Adrenal gland (tissue), 12 donors: ENCODE results near the gene VNN1. TPM values are rescaled to one million over a fixed set of nuclear protein-coding genes. Genes with fewer than 3 reads are reported as not detected.

Source experiments
- DNase-seq, 7 donors: peaks; one replicate each; pipeline ENCODE4 v3.0.0-alpha.2; 2019 to 2020
- H3K27ac ChIP-seq, 5 donors: fragments of 200-600 bp; sonication (generic) in 4 of 5; 1 replicate in 3 of 5; 2 replicates in 2 of 5; pipeline versions ENCODE4 v1.5.1 to v1.8.0; 2016 to 2020; ENCODE audit warnings: mild to moderate bottlenecking in 1 of 5
- H3K27me3 ChIP-seq: fragments of 200-600 bp; 2 replicates; pipeline ENCODE4 v1.8.0; 2021
- H3K36me3 ChIP-seq, 2 donors: fragments of 200-600 bp; replicated peaks in 1 of 2; 1 replicate in 1 of 2; 2 replicates in 1 of 2; pipeline versions ENCODE4 v1.5.1 to v1.8.0; 2018 to 2022
- H3K4me1 ChIP-seq, 2 donors: fragments of 200-600 bp; replicated peaks in 1 of 2; 1 replicate in 1 of 2; 2 replicates in 1 of 2; pipeline versions ENCODE4 v1.5.1 to v1.8.0; 2018 to 2021
- H3K4me3 ChIP-seq, 4 donors: fragments of 200-600 bp; sonication (generic) in 3 of 4; one replicate each; pipeline ENCODE4 v1.5.1; 2016 to 2018
- H3K9me3 ChIP-seq, 3 donors: fragments of 200-600 bp; sonication (generic) in 1 of 3; replicated peaks in 1 of 3; 1 replicate in 2 of 3; 2 replicates in 1 of 3; pipeline versions ENCODE4 v1.5.1 to v1.8.0; 2016 to 2021
- POLR2A ChIP-seq, 2 donors: fragments of 450-650 bp; IDR thresholded peaks; one replicate each; pipeline ENCODE4 v1.6.1; 2017; ENCODE audit warnings: antibody characterized with exemption in 2 of 2, mild to moderate bottlenecking in 2 of 2, moderate library complexity in 1 of 2
- WGBS, 4 donors: extraction: QIAGEN DNeasy Blood & Tissue Kit in 2 of 4; methylation state at CpG; one replicate each; pipeline versions ENCODE4 v1.1.5 to v1.1.7; 2013 to 2017; 5-methylcytosine and 5-hydroxymethylcytosine counted together
- intact Hi-C, 2 donors: fragments of 100-400 bp; cut with DNase I; formaldehyde crosslinking; loops; one replicate each; pipeline versions ENCODE4 v1.14.1 to v1.15.0; 2022 to 2023
- polyA plus RNA-seq, 3 donors: library from polyadenylated mRNA; stranded (reverse); fragments of 200-250 nt in 2 of 3; fragments of 350-450 nt in 1 of 3; fragmentation: Illumina TruSeq in 1 of 3; extraction: RNeasy Lipid Tissue Mini Kit (QIAGEN cat#74804) in 1 of 3; gene quantifications; one replicate each; pipeline ENCODE4 v1.2.3, GENCODE V29; 2013 to 2014
- total RNA-seq, 9 donors: library from RNA; depleted of rRNA in 4 of 9; stranded (reverse); fragments of >200 nt in 4 of 9; fragments of 120-200 nt in 1 of 9; fragmentation: NEBNext Ultra II Directional in 1 of 9; extraction: Animal tissue kit (Norgen Biotek cat#: 25700) in 1 of 9; gene quantifications; one replicate each; pipeline versions ENCODE4 v1.1.0 to v1.2.4, GENCODE V29; 2013 to 2023
- TF ChIP-seq, protein P1 (sequence below), 6 experiments: fragments of 450-650 bp in 4 of 6; fragments of 200-600 bp in 2 of 6; sonication (generic) in 1 of 6; IDR thresholded peaks; 1 replicate in 5 of 6; 2 replicates in 1 of 6; pipeline versions ENCODE4 v1.5.1 to v1.8.0; 2016 to 2021; ENCODE audit warnings: antibody characterized with exemption in 6 of 6, mild to moderate bottlenecking in 2 of 6, moderate library complexity in 1 of 6
- donor health status: healthy with polysubstance abuse.
- donor health status: Bipolar disorder and iron deficiency.
- donor health status: DM: yes; HTN: yes; CAD: no.
- donor health status: DM: no; HTN: no; CAD: no.
- donor health status: DM: no; HTN: no; CAD: no.
- donor health status: DM: yes; HTN: yes; CAD: no.

VNN1 gene
- total and polyA plus RNA-seq, 12 donors, result 0.18 to 3.9 (median 1.4) TPM

DNA sequence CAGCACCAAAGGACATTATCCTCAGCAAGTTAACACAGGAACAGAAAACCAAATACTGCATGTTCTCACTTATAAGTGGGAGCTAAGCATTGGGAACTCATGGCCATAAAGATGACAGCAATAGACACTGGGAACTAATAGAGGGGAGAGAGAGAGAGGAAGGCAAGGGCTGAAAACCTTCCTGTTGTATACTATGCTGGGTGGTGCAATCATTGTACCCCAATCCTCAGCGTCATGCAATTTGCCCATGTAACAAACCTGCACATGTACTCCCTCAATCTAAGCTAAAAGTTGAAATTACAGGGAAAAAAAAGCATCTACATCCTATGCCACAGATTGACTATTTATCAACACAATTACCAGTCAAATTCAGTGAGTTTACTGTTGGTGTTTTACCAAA, 20.0 kb upstream of the VNN1 start:
- no peak for TF ChIP-seq POLR2A (IDR thresholded peaks at IDR 0.05)
- TF ChIP-seq, protein P1, sequence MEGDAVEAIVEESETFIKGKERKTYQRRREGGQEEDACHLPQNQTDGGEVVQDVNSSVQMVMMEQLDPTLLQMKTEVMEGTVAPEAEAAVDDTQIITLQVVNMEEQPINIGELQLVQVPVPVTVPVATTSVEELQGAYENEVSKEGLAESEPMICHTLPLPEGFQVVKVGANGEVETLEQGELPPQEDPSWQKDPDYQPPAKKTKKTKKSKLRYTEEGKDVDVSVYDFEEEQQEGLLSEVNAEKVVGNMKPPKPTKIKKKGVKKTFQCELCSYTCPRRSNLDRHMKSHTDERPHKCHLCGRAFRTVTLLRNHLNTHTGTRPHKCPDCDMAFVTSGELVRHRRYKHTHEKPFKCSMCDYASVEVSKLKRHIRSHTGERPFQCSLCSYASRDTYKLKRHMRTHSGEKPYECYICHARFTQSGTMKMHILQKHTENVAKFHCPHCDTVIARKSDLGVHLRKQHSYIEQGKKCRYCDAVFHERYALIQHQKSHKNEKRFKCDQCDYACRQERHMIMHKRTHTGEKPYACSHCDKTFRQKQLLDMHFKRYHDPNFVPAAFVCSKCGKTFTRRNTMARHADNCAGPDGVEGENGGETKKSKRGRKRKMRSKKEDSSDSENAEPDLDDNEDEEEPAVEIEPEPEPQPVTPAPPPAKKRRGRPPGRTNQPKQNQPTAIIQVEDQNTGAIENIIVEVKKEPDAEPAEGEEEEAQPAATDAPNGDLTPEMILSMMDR (IDR thresholded peaks at IDR 0.05), result no peak
- H3K27me3 ChIP-seq, result no peaks in the 10 kb centered on the region
- no peak overlapping the region for H3K27ac ChIP-seq
- WGBS, 4 donors, result 78 to 94% (median 83%) methylated on average over 1 of the region's 1 CpG
- H3K4me3 ChIP-seq, result no peak overlapping the region
- no peaks in the 10 kb centered on the region for H3K36me3 ChIP-seq
- intact Hi-C loops, result no loop called here
- H3K9me3 ChIP-seq, result no peaks in the 10 kb centered on the region
- no peaks in the 10 kb centered on the region for H3K4me1 ChIP-seq
- no peak for DNase-seq

DNA sequence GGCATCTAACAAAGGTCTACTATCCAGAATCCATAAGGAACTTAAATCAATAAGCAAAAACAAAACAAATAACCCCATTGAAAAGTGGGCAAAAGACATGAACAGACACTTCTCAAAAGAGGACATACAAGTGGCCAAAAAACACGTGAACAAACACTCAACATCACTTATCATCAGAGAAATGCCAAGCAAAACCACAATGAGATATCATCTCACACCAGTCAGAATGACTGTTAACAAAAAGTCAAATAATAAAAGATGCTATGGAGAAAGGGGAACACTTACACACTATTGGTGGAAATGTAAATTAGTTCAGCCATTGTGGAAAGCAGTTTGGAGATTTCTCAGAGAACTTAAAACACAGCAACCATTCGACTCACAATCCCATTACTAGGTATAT, 19.4 kb upstream of the VNN1 start:
- H3K4me3 ChIP-seq, result no peak overlapping the region
- H3K36me3 ChIP-seq, result no peaks in the 10 kb centered on the region

DNA sequence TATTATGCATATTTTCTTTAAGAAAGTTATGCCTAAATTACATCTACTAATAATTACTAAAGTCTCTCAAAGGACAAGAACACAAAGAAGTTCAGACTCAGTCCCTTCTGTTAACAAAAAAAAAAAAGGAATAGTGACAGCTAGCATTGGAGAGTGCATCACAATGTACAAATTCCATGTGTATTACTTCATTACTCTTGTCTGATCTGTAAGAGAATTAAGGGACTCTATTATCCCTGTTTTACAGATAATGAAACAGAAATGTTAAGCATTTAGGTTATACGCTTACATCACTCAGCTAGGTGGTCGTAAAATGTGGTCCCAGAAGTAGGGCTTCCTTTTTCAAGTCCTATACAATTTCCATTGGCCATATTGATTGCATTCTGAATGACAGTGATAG, 17.2 kb upstream of the VNN1 start:
- Histone ChIP-seq H3K4me1 (no peaks in the 10 kb centered on the region), H3K4me3 (no peak overlapping the region), H3K9me3 (no peaks in the 10 kb centered on the region), H3K27me3 (no peaks in the 10 kb centered on the region), H3K27ac (no peak overlapping the region), H3K36me3 (no peaks in the 10 kb centered on the region)
- WGBS, 4 donors, result 86 to 94% (median 89%) methylated on average over 2 of the region's 2 CpGs
- intact Hi-C loops, result no loop called here
- DNase-seq, result no peak
- TF ChIP-seq POLR2A (IDR thresholded peaks at IDR 0.05), result no peak
- TF ChIP-seq, protein P1 (IDR thresholded peaks at IDR 0.05), result no peak

More for the DNA sequence above, 19.4 kb upstream of the VNN1 start:
- DNase-seq, result no peak
- intact Hi-C loops, result no loop called here
- Histone ChIP-seq H3K27me3 (no peaks in the 10 kb centered on the region), H3K27ac (no peak overlapping the region), H3K9me3 (no peaks in the 10 kb centered on the region), H3K4me1 (no peaks in the 10 kb centered on the region)
- 73 to 80% (median 75%) methylated on average over 2 of the region's 2 CpGs for WGBS, 4 donors
- no peak for TF ChIP-seq POLR2A (IDR thresholded peaks at IDR 0.05)
- TF ChIP-seq, protein P1 (IDR thresholded peaks at IDR 0.05), result no peak

DNA sequence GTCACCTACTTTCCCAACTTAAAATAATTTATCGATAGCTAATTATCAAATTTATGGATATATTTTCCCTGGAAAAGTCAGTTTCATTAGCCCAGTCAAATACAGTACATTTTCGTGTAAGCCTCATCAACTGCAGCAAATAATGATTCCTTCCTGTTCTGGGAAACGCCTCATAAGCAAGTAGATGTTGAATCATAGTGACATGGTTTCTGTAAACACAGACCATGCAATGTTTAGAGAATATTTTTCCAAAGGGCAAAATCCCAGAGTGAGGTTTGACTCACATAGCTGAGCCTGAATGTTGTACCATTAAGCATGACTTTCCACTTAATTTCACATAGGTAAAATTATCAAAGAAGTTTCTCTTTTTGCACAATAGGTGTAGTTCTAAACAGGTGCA, 16.7 kb upstream of the VNN1 start:
- TF ChIP-seq, protein P1 (IDR thresholded peaks at IDR 0.05), result no peak
- no peak for TF ChIP-seq POLR2A (IDR thresholded peaks at IDR 0.05)
- H3K27me3 ChIP-seq, result no peaks in the 10 kb centered on the region
- DNase-seq, result no peak
- H3K9me3 ChIP-seq, result no peaks in the 10 kb centered on the region
- intact Hi-C loops, result no loop called here
- no peak overlapping the region for H3K4me3 ChIP-seq
- H3K36me3 ChIP-seq, result no peaks in the 10 kb centered on the region
- no peak overlapping the region for H3K27ac ChIP-seq
- no peaks in the 10 kb centered on the region for H3K4me1 ChIP-seq
- WGBS, 4 donors, result 82 to 91% (median 84%) methylated on average over 3 of the region's 3 CpGs
